ENCODE measurements around the gene CTNNBIP1. TPM values are rescaled to one million over a fixed set of nuclear protein-coding genes. Genes with fewer than 3 reads are reported as not detected.

Gene CTNNBIP1
- total RNA-seq, 1 experiment from 2014 or later, result 31.4 TPM

DNA sequence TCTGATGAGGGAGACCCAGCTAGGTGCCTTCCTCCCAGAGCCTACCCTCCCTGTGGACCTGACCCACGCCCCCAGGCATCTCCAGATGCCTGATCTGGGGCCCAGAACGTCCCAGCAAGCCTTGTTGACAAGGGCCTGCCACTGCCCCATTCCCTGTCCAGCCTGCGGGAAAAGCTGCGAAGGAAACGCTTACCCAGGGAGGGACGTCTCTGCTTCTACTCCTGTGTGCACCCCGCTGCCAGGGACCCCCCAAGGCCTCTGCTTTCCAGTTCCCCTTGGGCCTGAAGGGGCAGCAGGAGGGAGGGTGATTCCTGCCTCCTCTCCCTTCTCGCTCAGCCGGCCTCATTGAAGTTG lies 74.7 kb downstream of the CTNNBIP1 start:
- Mint-ChIP-seq H3K4me1 (ENCODE audit: insufficient read depth, unreplicated experiment) (peaks cover 28% of the 10 kb centered on the region), H3K36me3 (ENCODE audit: insufficient read depth, unreplicated experiment) (no peaks in the 10 kb centered on the region), H3K27ac (ENCODE audit: low read depth, unreplicated experiment) (peak overlapping the region; percentile 91), H3K27me3 (ENCODE audit: insufficient read depth, unreplicated experiment) (no peaks in the 10 kb centered on the region), H3K9me3 (ENCODE audit: unreplicated experiment) (no peaks in the 10 kb centered on the region), H3K4me3 (ENCODE audit: unreplicated experiment) (peak overlapping the region; percentile 58)
- TF ChIP-seq CTCF (IDR thresholded peaks at IDR 0.05; ENCODE audit: unreplicated experiment), result no peak
- POLR2A ChIA-PET, result interaction anchor here (1.0 to 3.1 kb wide), 9 partner anchors 7 to 69 kb away, joined by 3 to 47 read pairs (median 5); partner anchors contain the start of gene CLSTN1
- no TSS peak for BruUV-seq (replicated peaks)
- CTCF ChIA-PET, result interaction anchor here (0.6 to 2.5 kb wide), 4 partner anchors 17 to 108 kb away, joined by 3 to 9 read pairs (median 5); partner anchors contain the start of genes LZIC and NMNAT1
- intact Hi-C loops (cut with micrococcal nuclease), result no loop called here
- DNase-seq (ENCODE audit: unreplicated experiment), result no peak

- H3K36me3 Mint-ChIP-seq (ENCODE audit: insufficient read depth, unreplicated experiment), result no peaks in the 10 kb centered on the region
- no peaks in the 10 kb centered on the region for H3K9me3 Mint-ChIP-seq (ENCODE audit: unreplicated experiment)
- ChIA-PET POLR2A (interaction anchor here (1.5 kb wide), 1 partner anchor 8 kb away, joined by 5 read pairs; no protein-coding TSS in a partner anchor), CTCF (interaction anchor here (0.5 to 1.3 kb wide), 2 partner anchors 49 to 238 kb away, joined by 6 read pairs; no protein-coding TSS in a partner anchor)
- intact Hi-C loops (cut with micrococcal nuclease), result no loop called here
- no peak for TF ChIP-seq CTCF (IDR thresholded peaks at IDR 0.05; ENCODE audit: unreplicated experiment)
- no TSS peak for BruUV-seq (replicated peaks)
- no peaks in the 10 kb centered on the region for H3K27me3 Mint-ChIP-seq (ENCODE audit: insufficient read depth, unreplicated experiment)
- no peak overlapping the region for H3K27ac Mint-ChIP-seq (ENCODE audit: low read depth, unreplicated experiment)
- DNase-seq (ENCODE audit: unreplicated experiment), result no peak
- H3K4me1 Mint-ChIP-seq (ENCODE audit: insufficient read depth, unreplicated experiment), result peaks cover 27% of the 10 kb centered on the region
- no peak overlapping the region for H3K4me3 Mint-ChIP-seq (ENCODE audit: unreplicated experiment)
Measured at GRCh38 chr1:9833632-9834031, 76.4 kb downstream of the CTNNBIP1 start.

DNA sequence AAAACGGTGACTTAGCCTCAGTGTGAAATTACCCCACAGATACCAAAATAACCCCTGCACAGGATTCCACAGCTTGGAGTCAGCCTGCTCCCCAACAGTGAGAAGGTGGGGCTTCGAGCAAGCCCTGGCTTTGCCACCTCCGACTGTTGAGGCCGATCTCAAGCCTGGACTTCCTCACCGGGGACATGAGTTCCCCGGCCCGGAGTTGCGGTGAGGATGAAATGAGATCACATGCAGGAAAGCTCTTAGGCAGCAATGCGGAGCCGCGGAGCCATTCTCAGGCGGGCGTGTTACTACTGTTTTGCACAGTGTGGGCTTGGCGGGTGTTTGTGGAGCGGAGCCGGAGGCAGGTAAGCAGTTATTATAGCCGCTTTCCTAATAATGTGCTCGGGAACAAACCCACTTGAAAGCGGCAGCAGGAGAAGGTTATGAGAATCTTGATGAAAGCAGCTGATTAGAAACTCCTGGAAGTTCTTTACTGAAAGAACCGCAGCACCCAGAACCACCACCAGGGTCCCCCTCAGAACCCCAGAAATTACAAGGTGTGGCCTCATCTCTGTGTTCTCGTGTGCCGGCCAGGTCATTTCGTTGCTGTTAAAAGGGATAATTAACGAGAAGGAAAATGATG lies 82.4 kb downstream of the CTNNBIP1 start:
- Mint-ChIP-seq H3K4me3 (ENCODE audit: unreplicated experiment) (no peak overlapping the region), H3K9me3 (ENCODE audit: unreplicated experiment) (no peaks in the 10 kb centered on the region), H3K4me1 (ENCODE audit: insufficient read depth, unreplicated experiment) (peaks cover 15% of the 10 kb centered on the region), H3K27ac (ENCODE audit: low read depth, unreplicated experiment) (no peak overlapping the region), H3K27me3 (ENCODE audit: insufficient read depth, unreplicated experiment) (no peaks in the 10 kb centered on the region), H3K36me3 (ENCODE audit: insufficient read depth, unreplicated experiment) (no peaks in the 10 kb centered on the region)
- BruUV-seq (replicated peaks), result no TSS peak
- intact Hi-C loops (cut with micrococcal nuclease), result loop anchor here (5.0 kb wide), 1 partner anchor 85 kb away; the partner anchor contains the start of gene CTNNBIP1
- peak; percentile 35 for TF ChIP-seq CTCF (IDR thresholded peaks at IDR 0.05; ENCODE audit: unreplicated experiment)
- ChIA-PET POLR2A (interaction anchor here (0.6 to 0.7 kb wide), 2 partner anchors 8 to 515 kb away, joined by 3 read pairs; no protein-coding TSS in a partner anchor), CTCF (interaction anchor here (0.9 kb wide), 1 partner anchor 41 kb away, joined by 3 read pairs; no protein-coding TSS in a partner anchor)
- no peak for DNase-seq (ENCODE audit: unreplicated experiment)

GRCh38 chr1:9826616-9827015 lies 83.5 kb downstream of the CTNNBIP1 start:
- no peak for DNase-seq (ENCODE audit: unreplicated experiment)
- H3K27me3 Mint-ChIP-seq (ENCODE audit: insufficient read depth, unreplicated experiment), result no peaks in the 10 kb centered on the region
- CTCF ChIA-PET, result interaction anchor here (1.2 to 2.5 kb wide), 3 partner anchors 10 to 42 kb away, joined by 5 to 18 read pairs (median 6); no protein-coding TSS in a partner anchor
- no peaks in the 10 kb centered on the region for H3K36me3 Mint-ChIP-seq (ENCODE audit: insufficient read depth, unreplicated experiment)
- H3K9me3 Mint-ChIP-seq (ENCODE audit: unreplicated experiment), result no peaks in the 10 kb centered on the region
- H3K4me1 Mint-ChIP-seq (ENCODE audit: insufficient read depth, unreplicated experiment), result peaks cover 20% of the 10 kb centered on the region
- H3K4me3 Mint-ChIP-seq (ENCODE audit: unreplicated experiment), result no peak overlapping the region
- H3K27ac Mint-ChIP-seq (ENCODE audit: low read depth, unreplicated experiment), result no peak overlapping the region
- TF ChIP-seq CTCF (IDR thresholded peaks at IDR 0.05; ENCODE audit: unreplicated experiment), result no peak
- intact Hi-C loops (cut with micrococcal nuclease), result loop anchor here (5.0 kb wide), 1 partner anchor 86 kb away; the partner anchor contains the start of gene CTNNBIP1
- BruUV-seq (replicated peaks), result no TSS peak
- POLR2A ChIA-PET, result interaction anchor here (0.5 to 2.9 kb wide), 7 partner anchors 7 to 624 kb away, joined by 3 to 47 read pairs (median 6); no protein-coding TSS in a partner anchor

Data from MCF 10A (cell line).